Upper lobe of left lung (tissue), 6 donors: ENCODE results near the gene HHAT. TPM values are rescaled to one million over a fixed set of nuclear protein-coding genes. Genes with fewer than 3 reads are reported as not detected.

Experiments
- ATAC-seq, 2 donors: fragments of 200-7000 bp; cut with Tn5 transposase; one replicate each; pipeline ENCODE4 v1.9.1; 2022; ENCODE audit warnings: mild to moderate bottlenecking in 2 of 2, moderate library complexity in 2 of 2; ENCODE audit not compliant: low FRiP score in 2 of 2
- DNase-seq, 2 donors: peaks; one replicate each; pipeline ENCODE4 v3.0.0-alpha.2; 2019 to 2020
- H3K27ac ChIP-seq, 4 donors: fragments of 200-600 bp; sonication (generic); one replicate each; pipeline ENCODE4 v1.5.1; 2016 to 2019
- H3K27me3 ChIP-seq, 4 donors: fragments of 200-600 bp; sonication (generic); one replicate each; pipeline ENCODE4 v1.5.1; 2017 to 2019
- H3K36me3 ChIP-seq, 4 donors: fragments of 200-600 bp; sonication (generic); one replicate each; pipeline ENCODE4 v1.5.1; 2016 to 2019
- H3K4me1 ChIP-seq, 4 donors: fragments of 200-600 bp; sonication (generic); one replicate each; pipeline ENCODE4 v1.5.1; 2018 to 2019
- H3K4me3 ChIP-seq, 4 donors: fragments of 200-600 bp; sonication (generic); one replicate each; pipeline ENCODE4 v1.5.1; 2017 to 2019; ENCODE audit warnings: mild to moderate bottlenecking in 2 of 4, moderate library complexity in 1 of 4
- H3K9me3 ChIP-seq, 4 donors: fragments of 200-600 bp; sonication (generic); one replicate each; pipeline ENCODE4 v1.5.1; 2018 to 2019
- EP300 ChIP-seq, 4 donors: sonication (generic); formaldehyde crosslinking; IDR thresholded peaks; one replicate each; pipeline ENCODE4 v1.5.1; 2017; ENCODE audit warnings: antibody characterized with exemption in 4 of 4, control low read depth in 2 of 4
- POLR2A ChIP-seq, 4 donors: fragments of 450-650 bp; IDR thresholded peaks; one replicate each; pipeline ENCODE4 v1.5.1; 2016 to 2017; ENCODE audit warnings: antibody characterized with exemption in 4 of 4, mild to moderate bottlenecking in 2 of 4
- POLR2AphosphoS5 ChIP-seq, 2 donors: sonication (generic); formaldehyde crosslinking; IDR thresholded peaks; one replicate each; pipeline ENCODE4 v1.5.1; 2017; ENCODE audit warnings: antibody characterized with exemption in 2 of 2
- WGBS, 2 donors: methylation state at CpG; one replicate each; pipeline ENCODE4 v1.1.5; 2017 to 2018; 5-methylcytosine and 5-hydroxymethylcytosine counted together
- total RNA-seq, 6 donors: library from RNA; depleted of rRNA in 4 of 6; stranded (reverse); fragments of >200 nt in 4 of 6; gene quantifications; one replicate each; pipeline versions ENCODE4 v1.1.0 to v1.2.1, GENCODE V29; 2016 to 2021
- TF ChIP-seq, protein P1 (sequence below), 6 experiments: fragments of 450-650 bp in 4 of 6; fragments of 200-600 bp in 2 of 6; sonication (generic) in 2 of 6; IDR thresholded peaks; one replicate each; pipeline ENCODE4 v1.5.1; 2016 to 2019; ENCODE audit warnings: antibody characterized with exemption in 6 of 6
- donor health status: DM: no; HTN: no; CAD: no; lungs with moderate emphysema.
- donor health status: DM: no; HTN: yes; CAD: no; lungs with severe emphysema.

Gene HHAT
- total RNA-seq, 6 donors from 2014 or later, result 4.6 to 8.1 (median 5.7) TPM

- WGBS, 2 donors, result 93 to 97% methylated on average over 2 of the region's 2 CpGs
- TF ChIP-seq EP300 (IDR thresholded peaks at IDR 0.05), result no peak
- no peak for TF ChIP-seq POLR2AphosphoS5 (IDR thresholded peaks at IDR 0.05)
- TF ChIP-seq POLR2A (IDR thresholded peaks at IDR 0.05), result no peak
- TF ChIP-seq, protein P1, sequence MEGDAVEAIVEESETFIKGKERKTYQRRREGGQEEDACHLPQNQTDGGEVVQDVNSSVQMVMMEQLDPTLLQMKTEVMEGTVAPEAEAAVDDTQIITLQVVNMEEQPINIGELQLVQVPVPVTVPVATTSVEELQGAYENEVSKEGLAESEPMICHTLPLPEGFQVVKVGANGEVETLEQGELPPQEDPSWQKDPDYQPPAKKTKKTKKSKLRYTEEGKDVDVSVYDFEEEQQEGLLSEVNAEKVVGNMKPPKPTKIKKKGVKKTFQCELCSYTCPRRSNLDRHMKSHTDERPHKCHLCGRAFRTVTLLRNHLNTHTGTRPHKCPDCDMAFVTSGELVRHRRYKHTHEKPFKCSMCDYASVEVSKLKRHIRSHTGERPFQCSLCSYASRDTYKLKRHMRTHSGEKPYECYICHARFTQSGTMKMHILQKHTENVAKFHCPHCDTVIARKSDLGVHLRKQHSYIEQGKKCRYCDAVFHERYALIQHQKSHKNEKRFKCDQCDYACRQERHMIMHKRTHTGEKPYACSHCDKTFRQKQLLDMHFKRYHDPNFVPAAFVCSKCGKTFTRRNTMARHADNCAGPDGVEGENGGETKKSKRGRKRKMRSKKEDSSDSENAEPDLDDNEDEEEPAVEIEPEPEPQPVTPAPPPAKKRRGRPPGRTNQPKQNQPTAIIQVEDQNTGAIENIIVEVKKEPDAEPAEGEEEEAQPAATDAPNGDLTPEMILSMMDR (IDR thresholded peaks at IDR 0.05), result no peak
- no peaks in the 10 kb centered on the region for H3K36me3 ChIP-seq
- no peaks in the 10 kb centered on the region for H3K9me3 ChIP-seq
- H3K27ac ChIP-seq, result no peak overlapping the region
- no peak for DNase-seq
- H3K4me1 ChIP-seq, result no peaks in the 10 kb centered on the region
- ATAC-seq, result no peak
- H3K27me3 ChIP-seq, result no peaks in the 10 kb centered on the region
- H3K4me3 ChIP-seq, result no peak overlapping the region
These were observed 373.8 kb downstream of the HHAT start for GRCh38 chr1:210702506-210702905.

- WGBS, 2 donors, result 82 to 91% methylated on average over 2 of the region's 2 CpGs
- Histone ChIP-seq H3K27ac (no peak overlapping the region), H3K27me3 (no peaks in the 10 kb centered on the region), H3K9me3 (no peaks in the 10 kb centered on the region), H3K36me3 (no peaks in the 10 kb centered on the region), H3K4me1 (no peaks in the 10 kb centered on the region), H3K4me3 (no peak overlapping the region)
- DNase-seq (no peak), ATAC-seq (no peak)
- TF ChIP-seq, protein P1 (IDR thresholded peaks at IDR 0.05), result no peak
- TF ChIP-seq EP300 (IDR thresholded peaks at IDR 0.05) (no peak), POLR2A (IDR thresholded peaks at IDR 0.05) (no peak), POLR2AphosphoS5 (IDR thresholded peaks at IDR 0.05) (no peak)
These were observed 374.9 kb downstream of the HHAT start for GRCh38 chr1:210703593-210703992.

- no peaks in the 10 kb centered on the region for H3K4me1 ChIP-seq
- H3K36me3 ChIP-seq, result no peaks in the 10 kb centered on the region
- H3K27ac ChIP-seq, result no peak overlapping the region
- no peaks in the 10 kb centered on the region for H3K27me3 ChIP-seq
- DNase-seq (no peak), ATAC-seq (no peak)
- H3K9me3 ChIP-seq, result no peaks in the 10 kb centered on the region
- H3K4me3 ChIP-seq, result no peak overlapping the region
- TF ChIP-seq, protein P1 (IDR thresholded peaks at IDR 0.05), result no peak
- TF ChIP-seq EP300 (IDR thresholded peaks at IDR 0.05), result no peak
- TF ChIP-seq POLR2A (IDR thresholded peaks at IDR 0.05), result no peak
- TF ChIP-seq POLR2AphosphoS5 (IDR thresholded peaks at IDR 0.05), result no peak
- 86 to 96% methylated on average over 3 of the region's 3 CpGs for WGBS, 2 donors
These were observed 376.4 kb downstream of the HHAT start for GRCh38 chr1:210705086-210705485.

GRCh38 chr1:210706246-210706645 lies 377.5 kb downstream of the HHAT start:
- H3K27me3 ChIP-seq, result no peaks in the 10 kb centered on the region
- no peak overlapping the region for H3K4me3 ChIP-seq
- no peaks in the 10 kb centered on the region for H3K4me1 ChIP-seq
- TF ChIP-seq POLR2A (IDR thresholded peaks at IDR 0.05) (no peak), EP300 (IDR thresholded peaks at IDR 0.05) (no peak), POLR2AphosphoS5 (IDR thresholded peaks at IDR 0.05) (no peak)
- TF ChIP-seq, protein P1 (IDR thresholded peaks at IDR 0.05), result no peak
- 84% methylated on average over 3 of the region's 3 CpGs for WGBS, 2 donors
- H3K36me3 ChIP-seq, result no peaks in the 10 kb centered on the region
- ATAC-seq (no peak), DNase-seq (no peak)
- no peak overlapping the region for H3K27ac ChIP-seq
- H3K9me3 ChIP-seq, result no peaks in the 10 kb centered on the region
